Right renal pelvis (tissue), 4 donors: ENCODE measurements around the gene GDNF. TPM values are rescaled to one million over a fixed set of nuclear protein-coding genes. Genes with fewer than 3 reads are reported as not detected.
"Not testable (repeated sequence)": the region's sequence is repeated elsewhere in the genome, so short reads cannot be mapped to it uniquely, and the experiment has no call there.

Experiments used
- DNase-seq, 4 donors: peaks; one replicate each; pipeline ENCODE4 v3.0.0-alpha.2; 2013; ENCODE audit warnings: low read depth in 4 of 4, low spot score in 3 of 4, missing footprints in 1 of 4
- polyA plus RNA-seq, 4 donors: library from polyadenylated mRNA; unstranded; fragments of 120-200 nt; gene quantifications; one replicate each; pipeline ENCODE4 v1.2.1, GENCODE V29; 2013; ENCODE audit not compliant: insufficient read length in 4 of 4

GDNF gene, protein sequence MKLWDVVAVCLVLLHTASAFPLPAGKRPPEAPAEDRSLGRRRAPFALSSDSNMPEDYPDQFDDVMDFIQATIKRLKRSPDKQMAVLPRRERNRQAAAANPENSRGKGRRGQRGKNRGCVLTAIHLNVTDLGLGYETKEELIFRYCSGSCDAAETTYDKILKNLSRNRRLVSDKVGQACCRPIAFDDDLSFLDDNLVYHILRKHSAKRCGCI
- polyA plus RNA-seq: 10 to 100 TPM; 10.2 to 17.7 (median 14.4) TPM

DNA sequence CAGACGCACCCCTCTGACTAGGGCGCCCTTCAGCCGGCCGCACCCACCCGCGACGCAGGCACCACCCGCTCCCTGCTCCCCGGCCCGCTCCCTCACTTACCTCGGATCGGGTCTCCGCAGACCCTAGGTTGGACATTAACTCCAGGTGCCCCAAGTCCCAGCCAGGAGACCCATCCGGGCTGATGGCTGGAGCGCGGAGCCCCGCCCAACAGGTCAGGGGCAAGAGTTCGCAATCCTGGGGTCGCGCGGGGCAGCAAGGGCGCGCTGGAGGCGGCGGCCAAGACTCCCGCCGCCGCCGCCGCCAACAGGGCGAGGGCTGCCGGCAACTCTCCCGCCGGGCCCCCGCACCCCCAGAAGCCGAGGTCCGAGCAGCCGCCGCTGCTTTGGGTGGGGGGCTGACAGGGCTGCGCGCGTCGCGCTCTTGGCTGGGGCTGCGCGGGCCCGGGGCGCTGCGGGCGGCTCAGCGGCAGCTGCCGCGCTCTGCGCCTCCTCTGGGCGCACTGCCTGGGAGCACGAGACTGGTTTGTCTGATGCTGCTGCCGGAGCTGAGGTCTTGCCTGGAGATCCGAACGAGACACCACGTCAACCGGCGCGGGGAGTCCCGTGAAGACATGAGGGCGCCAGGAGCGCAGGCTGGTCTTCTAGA, at the start of gene GDNF:
Gene GDNF (minus strand): TSS at position 635 of the 646 bp plus-strand sequence. CDS start 5,245 bp downstream, outside the sequence.
- DNase-seq: no peak

DNA sequence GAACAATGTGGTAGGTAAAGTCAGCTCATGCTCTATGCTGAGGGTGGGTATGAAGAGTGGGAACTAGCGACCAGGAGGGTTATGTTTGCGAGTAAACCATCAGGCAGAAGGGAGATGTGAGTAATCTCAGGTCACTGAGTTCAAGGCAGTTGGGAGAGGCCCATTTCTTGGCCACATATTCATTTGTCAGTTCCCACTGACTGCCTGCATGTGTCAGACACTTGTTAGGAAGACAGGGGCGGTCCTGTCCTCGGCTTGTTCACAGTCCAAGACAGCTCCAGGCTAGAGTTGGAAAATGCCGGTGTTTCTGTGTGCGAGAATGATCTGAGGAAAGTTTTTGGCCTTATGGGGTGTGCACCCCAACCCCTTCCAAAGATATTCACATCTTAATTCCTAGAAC, 48.6 kb upstream of the GDNF start:
- no peak for DNase-seq

DNA sequence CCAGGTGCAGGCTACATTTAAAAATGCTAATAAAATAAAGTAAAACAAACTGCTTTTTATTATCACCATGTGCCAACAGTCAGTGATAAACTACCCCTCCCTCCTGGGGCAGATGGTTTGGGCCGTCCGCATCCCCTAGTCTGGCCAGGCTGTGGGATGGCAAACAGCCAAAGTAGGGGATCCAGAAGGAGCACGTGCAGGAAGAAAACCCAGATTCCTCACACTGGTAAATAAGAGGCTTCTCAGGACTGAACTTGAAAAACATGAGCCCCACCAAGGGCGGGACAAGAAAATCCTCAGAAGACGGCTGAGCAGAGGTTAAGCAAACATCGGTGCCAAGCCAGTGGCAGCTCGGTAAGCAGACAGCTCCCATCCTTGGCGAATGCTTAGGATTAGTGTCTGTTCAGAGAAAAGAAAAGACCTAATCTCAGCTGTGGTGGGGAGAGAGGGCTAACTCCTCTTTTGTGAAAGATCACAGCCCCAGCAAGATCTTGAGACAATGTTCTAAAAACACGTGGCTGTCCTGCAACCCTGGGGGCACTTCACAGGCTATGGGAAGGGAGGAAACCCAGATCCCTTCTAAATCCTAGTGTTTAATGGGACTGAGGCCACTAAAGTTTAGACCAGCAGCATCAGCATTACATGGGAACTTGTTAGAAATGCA, 46.5 kb upstream of the GDNF start:
- no peak for DNase-seq

DNA sequence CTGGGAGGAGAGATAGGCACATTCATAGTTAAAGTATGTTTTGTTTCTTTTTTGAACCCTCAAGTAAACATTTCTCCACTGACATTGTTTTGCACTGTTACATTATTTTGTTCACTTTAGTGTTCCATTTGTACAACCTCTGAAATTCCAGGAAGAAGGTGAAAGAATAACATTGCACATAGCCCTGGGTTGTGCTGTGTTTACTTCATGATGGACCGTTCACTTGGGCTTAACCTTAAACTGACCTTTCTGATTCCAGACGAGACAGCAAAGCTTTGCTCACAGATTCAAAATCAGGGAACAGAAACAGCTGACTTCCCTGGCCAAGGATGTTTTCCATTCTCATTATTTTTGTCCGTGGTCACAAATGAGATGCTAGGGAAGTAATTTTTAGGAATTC, 42.8 kb upstream of the GDNF start:
- no peak for DNase-seq

DNA sequence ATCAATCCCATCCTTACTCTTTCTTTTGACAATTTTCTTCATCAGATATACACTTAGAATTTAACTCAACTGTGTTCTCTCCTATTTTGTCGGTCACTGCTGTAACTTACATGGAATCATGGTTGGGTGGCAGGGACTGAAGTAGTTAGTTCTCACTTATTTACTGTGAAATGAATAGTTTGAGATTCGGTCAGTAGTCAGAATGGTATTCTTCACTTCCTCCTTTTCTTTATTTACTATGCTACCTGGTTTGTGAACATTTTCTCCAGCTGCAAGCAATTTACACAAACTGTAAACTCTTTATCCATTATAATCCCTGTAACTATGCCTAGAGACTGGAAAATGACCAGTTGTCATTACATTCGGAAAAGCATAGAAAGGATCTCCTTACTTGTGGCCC, 41.5 kb upstream of the GDNF start:
- DNase-seq: no peak

DNA sequence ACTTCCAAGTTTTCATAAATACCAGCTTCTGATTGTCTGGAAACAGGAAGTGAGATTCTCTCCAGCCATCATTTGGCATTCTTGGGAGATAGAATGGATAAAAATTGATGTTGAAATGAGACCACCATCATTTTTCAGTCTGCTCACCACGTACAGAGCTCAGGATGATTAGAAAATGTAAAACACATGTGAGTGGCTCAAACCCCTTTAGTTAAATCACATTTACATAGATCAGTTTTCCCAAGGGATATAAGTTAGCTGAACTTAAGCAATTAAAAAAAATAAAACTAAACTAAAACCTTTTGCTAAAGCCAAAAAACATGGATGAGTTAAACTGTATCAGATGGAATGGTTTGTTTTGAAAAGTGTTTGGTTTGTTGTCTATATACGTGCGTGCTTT, 37.1 kb upstream of the GDNF start:
- DNase-seq: no peak

DNA sequence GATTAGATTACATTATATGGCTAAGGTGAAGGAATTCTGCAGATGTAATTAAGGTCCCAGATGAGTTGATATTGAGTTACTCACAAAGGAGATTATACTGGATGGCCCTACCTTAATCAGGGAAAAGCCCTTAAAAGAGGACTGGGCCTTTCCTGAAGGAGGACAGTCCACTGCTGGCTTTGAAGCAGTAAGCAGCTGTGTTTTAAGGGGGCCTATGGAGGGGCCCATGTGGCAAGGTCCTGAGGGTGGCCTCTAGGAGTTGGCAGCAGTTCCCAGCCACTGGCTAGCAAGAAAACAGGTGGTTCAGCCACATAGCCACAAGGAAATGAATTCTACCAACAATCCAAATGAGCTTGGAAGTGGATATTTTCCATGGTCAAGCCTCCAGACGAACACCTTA, 36.4 kb upstream of the GDNF start:
- no peak for DNase-seq

DNA sequence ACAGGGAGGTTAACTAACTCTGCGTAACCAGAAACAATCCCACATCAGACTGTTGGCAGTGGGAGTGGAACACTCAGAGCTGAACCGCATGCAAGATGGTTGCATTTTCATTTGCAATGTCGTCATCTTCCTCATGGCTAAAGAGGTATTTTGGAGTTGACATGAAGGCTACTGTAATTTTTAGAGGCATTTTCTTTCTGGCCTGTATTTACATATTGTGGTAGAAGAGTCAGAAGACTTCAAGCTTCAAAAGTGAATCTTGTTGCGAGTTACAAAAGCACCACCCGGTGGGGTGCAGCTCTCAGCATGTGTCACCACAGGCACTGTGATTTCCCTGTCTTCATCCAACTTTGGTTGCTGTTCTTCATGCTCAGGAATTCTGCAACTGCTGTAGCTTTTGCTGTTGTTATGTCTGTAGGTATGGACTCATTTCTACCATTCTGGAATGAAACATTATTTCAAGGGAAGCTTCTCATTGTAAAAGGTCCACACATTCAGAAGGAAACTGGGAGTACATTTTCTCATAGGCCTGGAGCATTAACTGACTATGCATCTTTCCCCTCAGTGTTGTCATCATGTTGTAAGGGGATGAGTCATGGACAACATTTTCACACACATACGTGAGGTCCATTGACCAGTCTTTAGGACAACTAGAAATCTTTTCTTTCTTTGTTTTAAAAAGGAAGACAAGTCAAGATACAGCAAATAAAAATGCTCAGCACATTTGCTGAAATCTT, 35.4 kb upstream of the GDNF start:
- DNase-seq: no peak

DNA sequence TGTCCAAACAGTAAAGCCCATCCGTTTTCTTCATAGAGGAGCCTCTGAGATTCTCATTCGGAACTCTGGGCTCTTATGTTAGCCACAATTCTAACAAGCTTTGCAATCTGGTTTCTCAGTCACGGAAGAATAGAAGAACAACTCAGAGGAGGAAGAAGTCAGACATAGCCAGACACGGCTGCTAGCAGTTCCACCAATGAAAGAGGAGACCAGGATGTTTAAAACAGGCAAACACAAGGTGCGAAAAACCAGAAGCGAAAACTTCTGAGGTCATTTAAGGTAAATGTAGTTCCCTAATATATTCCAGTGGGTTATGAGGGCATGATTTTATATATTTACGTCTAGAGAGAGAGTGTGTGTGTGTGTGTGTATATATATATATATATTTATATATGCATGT, 34.1 kb upstream of the GDNF start:
- DNase-seq: no peak

DNA sequence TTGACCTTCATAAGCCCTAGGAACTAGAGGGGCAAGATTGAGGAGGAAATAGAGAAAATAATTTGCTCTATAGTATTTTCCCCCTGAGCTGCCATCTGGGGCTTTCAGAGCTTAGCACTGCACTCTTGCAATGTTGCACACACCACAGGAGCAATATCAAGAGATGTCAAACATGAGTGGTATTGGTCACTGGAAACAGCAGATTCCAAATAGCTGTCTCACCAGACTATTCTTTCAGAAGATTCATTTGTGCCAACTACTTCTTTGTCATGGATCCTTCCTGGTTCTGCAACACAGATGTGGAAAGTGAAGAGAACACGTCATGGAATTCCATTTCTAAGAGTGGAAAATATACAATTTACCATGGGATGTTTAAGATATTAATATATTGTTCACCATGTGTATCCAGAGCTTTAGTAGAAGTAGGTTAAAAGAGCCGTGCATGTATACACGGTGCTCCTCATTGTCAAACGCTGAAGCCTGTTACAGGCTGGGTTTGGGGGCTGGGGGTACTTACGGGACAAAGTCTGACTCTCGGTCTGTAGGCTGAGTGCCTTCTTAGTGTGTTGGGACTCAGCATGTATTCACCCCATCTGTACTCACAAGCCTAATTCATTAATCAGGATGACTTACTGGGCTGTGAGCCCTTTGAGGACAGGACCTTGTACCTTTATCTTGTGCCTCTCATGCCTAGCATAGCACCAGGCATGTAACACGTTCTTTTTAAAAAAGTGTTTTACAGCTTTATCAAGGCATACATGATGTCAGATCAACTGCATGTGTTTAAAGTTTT, 31.4 kb upstream of the GDNF start:
- no peak for DNase-seq

DNA sequence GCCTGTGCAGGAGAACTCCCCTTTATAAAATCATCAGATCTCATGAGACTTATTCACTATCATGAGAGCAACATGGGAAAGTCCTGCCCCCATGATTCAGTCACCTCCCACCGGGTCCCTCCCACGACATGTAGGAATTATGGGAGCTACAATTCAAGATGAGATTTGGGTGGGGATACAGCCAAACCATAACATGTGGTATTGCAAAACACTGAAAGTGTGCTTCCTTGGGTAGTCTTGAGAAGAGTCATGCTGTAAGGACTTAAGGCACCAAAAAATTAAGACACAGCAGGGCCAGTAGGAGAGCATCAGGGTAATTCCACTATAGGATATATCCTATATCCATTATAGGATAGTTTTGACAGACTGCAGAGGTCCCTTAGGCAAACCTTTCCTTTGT, 29.4 kb upstream of the GDNF start:
- no peak for DNase-seq

DNA sequence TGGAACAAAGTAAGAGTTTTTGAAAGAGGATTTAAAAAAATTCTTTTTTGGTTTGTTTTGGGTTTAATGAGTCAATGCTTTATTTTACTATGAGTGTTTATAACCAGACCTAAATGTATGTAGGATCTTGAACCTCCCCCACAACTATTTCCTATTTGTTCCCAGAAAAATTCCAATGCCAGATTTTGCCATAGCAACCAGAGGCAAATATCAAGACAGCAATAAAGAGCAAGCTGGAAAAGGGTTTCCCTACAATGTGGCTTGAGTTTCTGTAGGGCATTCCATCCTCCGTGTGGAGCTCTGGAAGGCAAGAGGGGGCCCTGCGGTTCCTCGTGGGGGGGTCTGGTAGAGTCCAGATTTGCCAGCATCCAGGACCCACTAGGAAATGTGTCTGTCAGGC, 27.8 kb upstream of the GDNF start:
- no peak for DNase-seq

DNA sequence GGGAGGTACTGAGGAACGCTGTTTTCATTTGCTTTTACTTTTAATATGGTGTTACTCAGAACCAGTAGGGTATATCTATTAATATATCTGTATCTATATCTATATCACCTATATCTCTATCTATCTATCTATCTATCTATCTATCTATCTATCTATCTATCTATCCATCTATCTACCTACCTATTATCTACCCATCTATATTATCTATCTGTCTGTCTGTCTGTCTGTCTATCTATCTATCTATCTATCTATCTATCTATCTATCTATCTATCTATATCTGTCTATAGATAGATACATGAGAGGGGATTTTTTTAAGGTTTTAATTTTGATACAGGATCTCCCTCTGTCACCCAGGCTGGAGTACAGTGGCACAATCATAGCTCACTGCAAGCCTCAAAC, 23.1 kb upstream of the GDNF start:
- DNase-seq: not testable (repeated sequence)

DNA sequence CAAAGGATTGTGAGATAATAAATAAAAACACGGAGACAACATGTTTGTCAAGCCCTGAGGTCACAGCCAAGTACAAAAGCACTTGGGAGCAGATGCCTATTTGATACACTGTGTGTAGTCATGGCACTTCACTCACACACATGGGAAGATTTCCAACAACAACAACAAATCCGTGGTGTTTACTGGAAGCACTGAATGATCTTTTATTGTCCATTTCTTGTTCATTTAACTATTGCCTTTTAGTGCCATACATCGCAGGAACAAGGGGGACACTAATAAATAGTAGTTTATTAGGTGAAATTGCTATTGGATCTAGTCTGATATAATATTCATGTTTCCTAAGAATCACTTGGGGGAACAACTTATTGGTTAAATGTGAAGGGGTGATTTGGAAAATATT, 20.4 kb upstream of the GDNF start:
- no peak for DNase-seq

DNA sequence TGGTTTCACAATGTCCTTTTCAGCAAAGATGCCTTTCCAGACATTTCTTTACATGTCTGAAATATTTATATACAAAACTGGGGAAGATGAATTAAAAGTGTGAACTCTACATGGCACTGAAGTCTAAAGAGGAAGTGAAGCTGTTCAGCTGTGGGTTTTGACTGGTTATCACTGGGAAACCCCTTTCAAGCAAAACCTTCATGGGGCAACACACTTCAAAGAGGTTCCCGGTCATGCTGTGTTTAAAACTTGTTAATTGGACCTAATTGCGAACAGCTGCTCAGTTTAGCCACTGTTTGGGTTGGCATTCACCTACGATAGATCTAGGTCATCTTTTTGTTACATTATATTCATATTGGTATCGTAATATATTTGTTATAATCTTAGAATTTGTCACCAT, 20.0 kb upstream of the GDNF start:
- DNase-seq: no peak

DNA sequence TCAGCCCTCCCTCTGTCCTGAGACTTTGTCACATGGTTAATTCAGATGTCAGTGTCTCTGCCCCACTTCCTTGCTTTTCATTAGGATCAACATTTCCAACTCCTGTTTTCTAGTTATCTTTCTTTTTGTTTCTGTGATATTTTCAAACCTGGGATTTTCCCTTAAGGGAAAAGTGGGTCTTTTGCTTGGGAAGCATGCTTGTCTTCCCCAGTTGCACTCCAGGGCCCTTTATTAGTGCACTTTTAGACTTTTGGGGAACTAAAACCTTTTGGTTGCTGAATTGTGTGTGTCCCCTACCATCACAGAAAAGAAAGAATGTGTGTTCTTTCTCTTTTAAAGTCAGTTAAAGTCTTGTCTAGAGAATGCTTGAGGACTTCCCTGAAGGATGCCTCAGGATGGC, 18.4 kb upstream of the GDNF start:
- no peak for DNase-seq

DNA sequence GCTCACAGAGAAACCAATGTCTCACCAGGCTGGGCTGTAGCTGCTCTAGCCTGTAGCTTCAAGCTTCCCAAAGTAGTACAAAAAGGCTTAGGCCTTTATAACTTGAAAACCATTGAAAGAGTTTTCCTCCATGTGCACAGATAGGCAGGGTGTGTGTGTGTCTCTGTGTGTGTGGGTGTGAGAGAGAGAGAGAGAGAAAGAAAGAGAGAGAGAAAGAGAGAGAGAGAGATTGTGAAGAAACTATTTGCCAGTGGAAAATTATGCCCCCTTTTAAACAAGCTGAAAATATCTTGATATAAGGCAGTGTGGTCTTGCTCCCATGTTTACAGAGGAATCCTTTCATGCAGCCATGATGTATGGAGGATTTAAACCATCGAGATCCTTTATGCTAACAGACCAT, 17.9 kb upstream of the GDNF start:
- no peak for DNase-seq

DNA sequence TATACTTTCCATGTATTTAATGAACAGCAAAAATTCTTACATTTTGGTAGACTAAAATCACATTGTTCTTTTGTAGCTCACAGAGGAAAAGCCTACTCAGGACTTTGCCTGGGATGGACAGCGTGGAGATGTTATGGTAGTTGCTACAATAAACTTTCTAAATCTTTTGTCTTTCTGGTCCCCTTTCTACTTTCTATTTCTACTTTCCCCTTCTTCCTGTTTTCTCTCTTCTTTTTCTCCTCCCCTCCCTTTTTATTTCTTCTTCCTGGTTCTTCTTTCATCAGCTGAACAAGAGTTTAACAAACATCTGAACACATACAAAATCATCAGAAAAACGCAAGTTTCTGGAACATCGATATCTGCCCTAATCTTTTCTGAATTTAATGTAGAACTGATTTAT, 15.6 kb upstream of the GDNF start:
- DNase-seq: no peak

DNA sequence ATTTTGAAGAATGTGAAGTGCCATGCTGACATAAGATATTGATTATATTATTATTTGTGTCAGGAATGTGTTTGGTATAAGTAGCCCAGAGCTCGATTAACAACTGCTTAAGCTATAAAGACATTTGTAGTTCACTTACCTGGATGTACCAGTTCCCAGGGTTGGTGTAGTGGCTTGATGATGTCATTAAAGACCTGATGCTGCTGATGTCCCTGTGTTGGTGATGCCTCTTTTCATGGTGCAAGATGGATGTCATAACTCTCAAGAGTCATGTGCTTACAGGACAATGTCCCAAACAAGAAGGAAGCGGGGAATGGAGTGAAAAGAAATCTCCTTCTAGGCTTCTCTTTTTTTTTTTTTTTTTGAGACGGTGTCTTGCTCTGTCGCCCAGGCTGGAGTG, 11.5 kb upstream of the GDNF start:
- DNase-seq: no peak

DNA sequence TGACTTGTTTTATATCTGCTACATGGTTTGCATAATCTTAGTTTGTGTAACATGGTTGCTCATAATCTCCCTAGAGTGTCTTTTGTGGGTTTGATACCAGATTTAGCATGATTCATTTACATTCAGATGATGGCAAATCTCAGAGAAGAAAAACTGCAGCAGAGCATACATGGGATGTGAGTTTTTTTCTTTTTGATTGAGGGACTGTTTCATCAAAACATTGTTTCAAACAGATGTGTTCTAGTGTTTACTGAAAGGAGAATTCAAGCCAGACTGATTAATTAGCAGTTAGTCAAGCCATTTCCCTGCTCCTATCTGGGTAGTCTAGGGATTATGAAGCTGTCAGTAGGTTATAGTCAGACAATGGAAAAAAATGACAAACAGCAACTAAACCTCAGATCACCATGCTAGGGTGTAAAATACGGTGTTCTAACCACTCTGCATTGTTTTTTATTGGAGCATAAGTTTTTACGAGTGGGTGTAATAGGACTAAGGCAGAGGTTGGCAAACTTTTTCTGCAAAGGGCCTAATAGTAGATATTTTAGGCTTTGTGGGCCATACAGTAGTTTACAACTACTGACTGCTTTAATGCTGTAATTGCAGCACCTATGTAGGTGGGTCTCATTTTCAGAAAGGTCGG, 10.5 kb upstream of the GDNF start:
- DNase-seq: no peak
